Activated CD8-positive, alpha-beta T cell treated with anti-CD3 and anti-CD28 coated beads for 36 hours (primary cell): ENCODE data around the gene EHBP1. TPM values are rescaled to one million over a fixed set of nuclear protein-coding genes. Genes with fewer than 3 reads are reported as not detected.

Source experiments
- ATAC-seq: fragments of 200-7000 bp; cut with Tn5 transposase; one replicate; pipeline ENCODE4 v1.10.0; 2021; ENCODE audit warnings: mild to moderate bottlenecking, moderate library complexity
- CTCF ChIA-PET: fragments of 350-600 bp; sonication (Branson Sonifier 250); formaldehyde crosslinking; loops from one replicate; lab custom pipeline; 2021; ENCODE audit warnings: antibody characterized with exemption; lab: Charles Lee
- POLR2A ChIA-PET: fragments of 350-600 bp; sonication (Branson Sonifier 250); formaldehyde crosslinking; loops from one replicate; lab custom pipeline; 2021; ENCODE audit warnings: antibody characterized with exemption; lab: Charles Lee
- DNase-seq: peaks from one replicate; pipeline ENCODE4 v3.0.0-alpha.2; 2020
- H3K27ac Mint-ChIP-seq: one replicate; pipeline ENCODE4 v1.8.0; 2021; ENCODE audit warnings: mild to moderate bottlenecking, mixed read lengths
- H3K27me3 Mint-ChIP-seq: one replicate; pipeline ENCODE4 v1.8.0; 2021; ENCODE audit warnings: mixed read lengths
- H3K36me3 Mint-ChIP-seq: one replicate; pipeline ENCODE4 v1.8.0; 2021; ENCODE audit warnings: low read depth, mixed read lengths
- H3K4me1 Mint-ChIP-seq: one replicate; pipeline ENCODE4 v1.8.0; 2021; ENCODE audit warnings: low read depth, mixed read lengths
- H3K4me3 Mint-ChIP-seq: one replicate; pipeline ENCODE4 v1.8.0; 2021; ENCODE audit warnings: mild to moderate bottlenecking, moderate library complexity, mixed read lengths
- H3K9me3 Mint-ChIP-seq: one replicate; pipeline ENCODE4 v1.8.0; 2021; ENCODE audit warnings: mixed read lengths
- intact Hi-C: fragments of 100-400 bp; cut with micrococcal nuclease; formaldehyde crosslinking; loops from one replicate; pipeline ENCODE4 v1.10.0; 2022
- total RNA-seq, 2 experiments: library from RNA; stranded (reverse); gene quantifications; one replicate each; pipeline ENCODE4 v1.2.3, GENCODE V29; 2021
- TF ChIP-seq, protein P1 (sequence below): fragments of 200-600 bp; IDR thresholded peaks from one replicate; pipeline ENCODE4 v1.8.0; 2022; ENCODE audit warnings: antibody characterized with exemption, mild to moderate bottlenecking

EHBP1 gene
- total RNA-seq, 2 experiments from 2014 or later: 24.1 to 24.3 TPM

GRCh38 chr2:63081404-63081803, 375.9 kb downstream of the EHBP1 start:
- DNase-seq: no peak
- H3K27me3 Mint-ChIP-seq: peaks cover 20% of the 10 kb centered on the region
- no peak overlapping the region for H3K4me3 Mint-ChIP-seq
- H3K27ac Mint-ChIP-seq: no peak overlapping the region
- CTCF ChIA-PET: no interaction called here
- TF ChIP-seq, protein P1, sequence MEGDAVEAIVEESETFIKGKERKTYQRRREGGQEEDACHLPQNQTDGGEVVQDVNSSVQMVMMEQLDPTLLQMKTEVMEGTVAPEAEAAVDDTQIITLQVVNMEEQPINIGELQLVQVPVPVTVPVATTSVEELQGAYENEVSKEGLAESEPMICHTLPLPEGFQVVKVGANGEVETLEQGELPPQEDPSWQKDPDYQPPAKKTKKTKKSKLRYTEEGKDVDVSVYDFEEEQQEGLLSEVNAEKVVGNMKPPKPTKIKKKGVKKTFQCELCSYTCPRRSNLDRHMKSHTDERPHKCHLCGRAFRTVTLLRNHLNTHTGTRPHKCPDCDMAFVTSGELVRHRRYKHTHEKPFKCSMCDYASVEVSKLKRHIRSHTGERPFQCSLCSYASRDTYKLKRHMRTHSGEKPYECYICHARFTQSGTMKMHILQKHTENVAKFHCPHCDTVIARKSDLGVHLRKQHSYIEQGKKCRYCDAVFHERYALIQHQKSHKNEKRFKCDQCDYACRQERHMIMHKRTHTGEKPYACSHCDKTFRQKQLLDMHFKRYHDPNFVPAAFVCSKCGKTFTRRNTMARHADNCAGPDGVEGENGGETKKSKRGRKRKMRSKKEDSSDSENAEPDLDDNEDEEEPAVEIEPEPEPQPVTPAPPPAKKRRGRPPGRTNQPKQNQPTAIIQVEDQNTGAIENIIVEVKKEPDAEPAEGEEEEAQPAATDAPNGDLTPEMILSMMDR: no peak
- no peak for ATAC-seq
- H3K4me1 Mint-ChIP-seq: no peaks in the 10 kb centered on the region
- no peaks in the 10 kb centered on the region for H3K36me3 Mint-ChIP-seq
- POLR2A ChIA-PET: no interaction called here
- peaks cover 1% of the 10 kb centered on the region for H3K9me3 Mint-ChIP-seq
- intact Hi-C loops: no loop called here

DNA sequence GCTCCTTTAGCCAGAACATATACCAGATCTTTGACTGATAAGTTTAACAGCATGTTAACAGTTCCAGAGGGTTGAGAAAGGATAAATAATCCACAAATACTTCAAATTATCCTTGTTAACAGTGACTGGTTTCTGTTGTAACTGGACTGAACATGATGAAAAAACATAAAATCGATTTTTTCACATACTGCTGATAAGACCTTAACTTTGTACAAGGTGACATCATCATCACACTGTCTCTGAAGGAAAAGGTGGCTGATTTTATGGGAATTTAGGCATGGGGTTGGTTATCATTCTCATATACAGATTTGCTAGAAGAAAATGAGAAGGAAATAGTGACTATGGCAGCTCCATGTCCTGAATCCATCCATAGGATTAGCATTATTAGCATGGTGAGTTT, 381.2 kb downstream of the EHBP1 start:
- ATAC-seq: no peak
- Mint-ChIP-seq H3K4me1 (no peaks in the 10 kb centered on the region), H3K27ac (no peak overlapping the region), H3K27me3 (peaks cover 9% of the 10 kb centered on the region), H3K4me3 (no peak overlapping the region), H3K36me3 (no peaks in the 10 kb centered on the region), H3K9me3 (peaks cover 1% of the 10 kb centered on the region)
- no peak for DNase-seq
- ChIA-PET CTCF (no interaction called here), POLR2A (no interaction called here)
- intact Hi-C loops: no loop called here
- TF ChIP-seq, protein P1: no peak

DNA sequence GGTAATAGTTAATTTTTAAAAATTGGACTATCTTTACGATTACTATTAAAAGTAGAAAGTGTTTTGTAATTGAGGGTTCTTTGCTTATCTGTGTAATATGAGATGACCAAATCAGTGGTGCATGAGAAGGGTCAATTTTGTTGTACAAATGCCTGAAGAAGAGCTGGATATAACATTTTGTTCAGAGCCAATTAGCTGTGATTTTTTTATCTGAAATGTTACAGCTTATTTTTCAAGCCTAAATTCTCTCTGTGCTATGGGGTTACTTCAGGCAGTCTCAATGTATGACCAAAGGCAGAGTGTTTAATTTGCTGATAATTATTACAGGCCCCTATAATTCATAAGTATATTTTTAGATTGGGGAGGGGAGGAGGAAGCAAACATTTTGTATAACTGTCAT, 386.9 kb downstream of the EHBP1 start:
- DNase-seq (no peak), ATAC-seq (no peak)
- Mint-ChIP-seq H3K4me1 (no peaks in the 10 kb centered on the region), H3K27ac (no peak overlapping the region), H3K27me3 (peaks cover 5% of the 10 kb centered on the region), H3K4me3 (no peak overlapping the region), H3K36me3 (no peaks in the 10 kb centered on the region), H3K9me3 (peaks cover 1% of the 10 kb centered on the region)
- CTCF ChIA-PET: no interaction called here
- TF ChIP-seq, protein P1: no peak
- intact Hi-C loops: no loop called here
- POLR2A ChIA-PET: no interaction called here

DNA sequence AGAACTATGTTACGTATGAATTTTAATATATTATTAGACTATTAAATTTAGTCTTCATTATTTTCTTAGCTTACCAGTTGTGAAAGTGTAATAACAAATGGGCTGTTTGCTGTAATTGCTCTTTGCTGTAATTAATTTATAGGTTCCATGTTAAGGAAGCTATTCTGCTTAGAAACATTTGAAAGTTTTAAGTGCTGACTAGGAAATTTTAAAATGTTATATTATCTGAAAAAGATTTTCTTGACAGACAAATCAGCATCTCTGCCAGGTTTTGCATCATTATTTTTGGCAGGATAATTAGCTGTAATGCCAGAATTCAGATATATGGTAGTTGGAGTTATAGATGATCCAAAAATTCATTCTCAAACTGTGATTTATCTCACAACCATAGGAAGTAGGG, 387.3 kb downstream of the EHBP1 start:
- H3K4me3 Mint-ChIP-seq: no peak overlapping the region
- H3K9me3 Mint-ChIP-seq: peaks cover 1% of the 10 kb centered on the region
- TF ChIP-seq, protein P1: no peak
- H3K36me3 Mint-ChIP-seq: no peaks in the 10 kb centered on the region
- intact Hi-C loops: no loop called here
- no peak overlapping the region for H3K27ac Mint-ChIP-seq
- DNase-seq (no peak), ATAC-seq (no peak)
- ChIA-PET POLR2A (no interaction called here), CTCF (no interaction called here)
- no peaks in the 10 kb centered on the region for H3K4me1 Mint-ChIP-seq
- H3K27me3 Mint-ChIP-seq: peaks cover 5% of the 10 kb centered on the region

DNA sequence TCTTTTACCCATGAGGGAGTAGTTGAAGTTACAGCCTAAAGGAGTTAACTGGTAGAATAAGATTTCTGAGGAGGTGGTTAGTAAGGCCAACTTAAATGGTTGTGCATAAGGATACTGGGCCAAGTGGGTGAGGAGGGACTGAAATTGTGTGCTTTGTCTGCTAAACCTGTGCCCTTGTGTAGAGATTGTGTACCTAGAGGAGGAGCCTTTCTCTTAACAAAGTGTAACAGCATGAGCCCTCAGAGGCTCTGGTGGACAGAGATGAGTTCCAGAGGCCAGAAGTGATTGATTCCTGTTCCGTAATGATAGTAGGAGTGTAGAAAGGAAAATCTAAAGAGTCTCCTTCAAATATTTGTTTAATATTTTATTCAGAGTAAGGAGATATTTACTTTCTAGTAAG, 388.0 kb downstream of the EHBP1 start:
- Mint-ChIP-seq H3K36me3 (no peaks in the 10 kb centered on the region), H3K27ac (no peak overlapping the region), H3K27me3 (peaks cover 5% of the 10 kb centered on the region), H3K9me3 (peaks cover 1% of the 10 kb centered on the region), H3K4me3 (no peak overlapping the region), H3K4me1 (no peaks in the 10 kb centered on the region)
- TF ChIP-seq, protein P1: no peak
- ATAC-seq (no peak), DNase-seq (no peak)
- ChIA-PET POLR2A (no interaction called here), CTCF (no interaction called here)
- intact Hi-C loops: no loop called here

Other genes starting within 250 kb of the EHBP1 start
- under 1 TPM; 0.13 to 0.14 TPM for gene TMEM17, start 199.5 kb upstream of the EHBP1 start, total RNA-seq